SIG-M5 (cell line): ENCODE measurements around the gene UNC13C.

Source experiments
- DNase-seq: peaks from one replicate; lab custom pipeline; 2025; lab: John Stamatoyannopoulos, UW

Gene UNC13C

GRCh38 chr15:54660356-54660755 is 682.1 kb downstream of the UNC13C start:
- DNase-seq: no peak

GRCh38 chr15:54675241-54675640 is 697.0 kb downstream of the UNC13C start:
- DNase-seq: no peak

GRCh38 chr15:54681584-54681983 is 703.3 kb downstream of the UNC13C start:
- no peak for DNase-seq
